ENCODE measurements around the gene GFER. TPM values are rescaled to one million over a fixed set of nuclear protein-coding genes. Genes with fewer than 3 reads are reported as not detected.

GFER gene
- total and polyA plus RNA-seq, 5 donors, result 19.6 to 31.7 (median 22.4) TPM

DNA sequence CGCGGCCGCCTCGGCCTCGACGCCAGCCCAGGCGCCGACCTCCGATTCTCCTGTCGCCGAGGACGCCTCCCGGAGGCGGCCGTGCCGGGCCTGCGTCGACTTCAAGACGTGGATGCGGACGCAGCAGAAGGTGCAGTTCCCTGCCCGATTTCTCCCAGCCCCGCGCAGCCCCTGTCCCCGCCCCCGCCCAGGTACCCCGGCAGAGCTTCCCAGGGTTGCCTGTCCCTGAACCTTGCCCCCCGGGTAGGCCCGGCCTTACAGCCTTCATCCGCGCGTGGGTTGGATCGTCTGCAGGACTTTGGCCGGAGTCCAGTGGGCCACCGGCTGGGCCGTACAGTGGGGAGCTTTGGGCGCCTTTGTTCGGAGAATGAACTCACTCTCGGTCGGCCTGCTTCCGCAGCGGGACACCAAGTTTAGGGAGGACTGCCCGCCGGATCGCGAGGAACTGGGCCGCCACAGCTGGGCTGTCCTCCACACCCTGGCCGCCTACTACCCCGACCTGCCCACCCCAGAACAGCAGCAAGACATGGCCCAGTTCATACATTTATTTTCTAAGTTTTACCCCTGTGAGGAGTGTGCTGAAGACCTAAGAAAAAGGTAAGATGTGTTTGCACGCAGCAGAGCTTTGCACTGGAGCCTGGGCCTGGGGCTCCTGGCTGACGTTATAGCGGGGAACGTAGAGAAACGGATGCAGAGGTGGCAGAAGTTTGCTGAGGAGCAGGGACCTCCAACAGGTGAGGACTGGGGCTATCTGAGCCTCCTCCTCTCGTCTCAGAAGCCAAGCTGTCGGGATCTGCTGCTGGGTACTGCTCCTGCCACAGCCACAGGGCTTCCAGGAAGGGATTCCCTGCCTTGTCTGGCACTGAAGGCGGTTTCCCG lies 593 bp downstream of the GFER start:
- Histone ChIP-seq H3K27me3 (ENCODE audit: control insufficient read depth, insufficient read depth) (no peaks in the 10 kb centered on the region), H3K27ac (ENCODE audit: low read length) (peak overlapping the region; percentile 4), H3K4me3 (ENCODE audit: low read length) (peak overlapping the region; percentile 76), H3K9me3 (ENCODE audit: control insufficient read depth, low read length) (no peaks in the 10 kb centered on the region), H3K4me1 (ENCODE audit: control insufficient read depth, insufficient read depth, low read length) (peaks cover 5% of the 10 kb centered on the region)
- ATAC-seq (peak in 1 of 2 donors; percentile 3), DNase-seq (no peak)
- WGBS, result 12% methylated on average over 58 of the region's 58 CpGs
- intact Hi-C loops (cut with DNase I), result no loop called here

DNA sequence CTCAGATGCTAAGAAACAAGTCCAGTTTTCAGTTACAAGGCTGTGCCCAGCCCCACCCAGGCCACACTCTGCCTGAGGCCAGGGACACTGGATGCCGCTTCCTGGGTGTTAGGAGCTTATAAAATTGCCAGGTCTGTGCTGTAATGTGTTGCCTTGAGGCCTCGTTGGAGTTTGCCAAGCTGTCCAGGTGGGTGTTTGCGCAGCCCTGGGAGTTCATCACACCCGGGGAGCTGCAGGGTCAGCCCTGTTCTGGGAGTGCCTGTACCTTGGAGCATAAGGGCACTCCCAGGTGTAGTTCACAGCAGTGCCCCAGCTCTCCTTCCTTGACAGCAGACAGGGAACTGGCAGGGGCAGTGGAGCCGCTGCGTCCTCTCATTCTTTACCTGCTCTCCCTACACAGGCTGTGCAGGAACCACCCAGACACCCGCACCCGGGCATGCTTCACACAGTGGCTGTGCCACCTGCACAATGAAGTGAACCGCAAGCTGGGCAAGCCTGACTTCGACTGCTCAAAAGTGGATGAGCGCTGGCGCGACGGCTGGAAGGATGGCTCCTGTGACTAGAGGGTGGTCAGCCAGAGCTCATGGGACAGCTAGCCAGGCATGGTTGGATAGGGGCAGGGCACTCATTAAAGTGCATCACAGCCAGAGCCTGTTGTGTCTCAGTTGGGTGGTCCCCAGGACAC lies 1.6 kb downstream of the GFER start:
- DNase-seq, result no peak
- no peak for ATAC-seq
- no peaks in the 10 kb centered on the region for H3K9me3 ChIP-seq (ENCODE audit: control insufficient read depth, low read length)
- H3K27ac ChIP-seq (ENCODE audit: low read length), result no peak overlapping the region
- WGBS, result 94% methylated on average over 14 of the region's 14 CpGs
- no peak overlapping the region for H3K4me3 ChIP-seq (ENCODE audit: low read length)
- H3K27me3 ChIP-seq (ENCODE audit: control insufficient read depth, insufficient read depth), result no peaks in the 10 kb centered on the region
- intact Hi-C loops (cut with DNase I), result no loop called here
- peaks cover 6% of the 10 kb centered on the region for H3K4me1 ChIP-seq (ENCODE audit: control insufficient read depth, insufficient read depth, low read length)

DNA sequence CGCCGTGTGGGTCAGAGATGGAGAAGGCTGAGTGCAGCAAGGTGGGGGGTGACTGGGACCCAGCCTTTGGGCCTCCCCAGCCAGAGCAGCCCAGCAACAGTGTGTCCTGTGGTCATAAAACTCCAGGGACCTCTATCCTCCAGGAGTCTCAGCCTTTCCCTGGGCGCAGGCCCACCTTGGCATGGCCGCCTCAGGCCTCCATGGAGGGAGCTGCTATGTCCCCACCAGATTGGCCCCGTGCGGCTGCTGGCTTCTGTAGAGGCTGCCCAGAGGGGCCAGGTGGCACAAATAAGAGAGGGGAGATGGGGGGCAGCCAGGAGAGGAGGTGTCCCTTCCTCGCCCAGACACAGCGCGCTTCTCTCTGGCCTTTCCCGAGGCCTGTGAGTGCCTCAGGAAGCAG lies 3.2 kb downstream of the GFER start:
- Histone ChIP-seq H3K9me3 (ENCODE audit: control insufficient read depth, low read length) (no peaks in the 10 kb centered on the region), H3K27me3 (ENCODE audit: control insufficient read depth, insufficient read depth) (no peaks in the 10 kb centered on the region), H3K27ac (ENCODE audit: low read length) (no peak overlapping the region), H3K4me1 (ENCODE audit: control insufficient read depth, insufficient read depth, low read length) (peaks cover 6% of the 10 kb centered on the region), H3K4me3 (ENCODE audit: low read length) (no peak overlapping the region)
- intact Hi-C loops (cut with DNase I), result no loop called here
- DNase-seq, result no peak
- 88% methylated on average over 10 of the region's 10 CpGs for WGBS
- ATAC-seq, result no peak

DNA sequence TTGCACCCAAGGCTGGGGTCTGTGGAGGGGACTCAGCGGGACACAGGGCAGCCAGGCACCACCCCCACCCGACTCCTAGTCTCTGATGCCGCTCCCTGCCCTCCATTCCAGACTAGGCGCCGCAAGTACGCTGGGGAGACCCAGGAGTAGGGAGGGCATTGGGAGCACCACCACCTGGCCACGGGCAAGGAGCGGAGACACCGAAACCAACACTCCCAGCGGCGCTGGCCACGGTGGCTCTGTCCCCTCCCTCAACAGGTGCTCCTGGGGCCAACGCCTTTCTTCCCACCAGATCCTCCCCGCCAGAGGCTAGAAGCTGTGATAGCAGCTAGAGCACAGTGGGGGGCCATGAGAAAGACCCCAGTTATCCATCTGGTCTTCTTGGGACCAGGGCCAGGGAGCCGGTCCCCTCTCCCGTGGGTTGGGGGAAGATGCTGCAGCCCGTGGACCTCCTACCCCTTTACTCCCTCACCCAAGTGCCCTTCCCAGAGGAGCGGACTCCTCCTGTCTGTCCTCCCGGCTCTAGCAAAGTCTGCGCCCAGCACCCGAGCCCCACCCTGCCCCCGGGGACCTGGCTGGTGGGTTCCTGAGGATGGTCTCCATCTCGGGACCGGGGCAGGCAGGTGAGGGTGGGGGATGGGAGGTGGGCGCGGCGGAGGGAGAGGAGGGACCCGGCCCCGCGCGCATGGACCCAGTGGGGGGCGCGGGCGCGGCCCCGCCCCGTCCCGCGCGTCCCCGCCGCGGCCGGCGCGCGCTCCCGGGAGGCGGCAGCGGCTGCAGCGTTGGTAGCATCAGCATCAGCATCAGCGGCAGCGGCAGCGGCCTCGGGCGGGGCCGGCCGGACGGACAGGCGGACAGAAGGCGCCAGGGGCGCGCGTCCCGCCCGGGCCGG lies 5.5 kb downstream of the GFER start, which contains the start of gene SYNGR3:
TSS of gene SYNGR3 (plus strand) at position 762 of the 892 bp plus-strand sequence. CDS start 133 bp downstream, outside the sequence.
- ATAC-seq (no peak), DNase-seq (no peak)
- Histone ChIP-seq H3K4me3 (ENCODE audit: low read length) (peak within 1 kb of the TSS; percentile 32), H3K27me3 (ENCODE audit: control insufficient read depth, insufficient read depth) (no peaks in the 10 kb centered on the region), H3K9me3 (ENCODE audit: control insufficient read depth, low read length) (no peaks in the 10 kb centered on the region), H3K4me1 (ENCODE audit: control insufficient read depth, insufficient read depth, low read length) (peaks cover 6% of the 10 kb centered on the region), H3K27ac (ENCODE audit: low read length) (no peak within 1 kb of the TSS)
- 4% methylated on average over 67 of the region's 67 CpGs for WGBS
- intact Hi-C loops (cut with DNase I), result no loop called here

GRCh38 chr16:1990101-1990350 lies 6.0 kb downstream of the GFER start:
- no peaks in the 10 kb centered on the region for H3K9me3 ChIP-seq (ENCODE audit: control insufficient read depth, low read length)
- WGBS, result under 1% methylated on average over 24 of the region's 25 CpGs
- DNase-seq (no peak), ATAC-seq (no peak)
- peak overlapping the region; percentile 32 for H3K4me3 ChIP-seq (ENCODE audit: low read length)
- peaks cover 4% of the 10 kb centered on the region for H3K4me1 ChIP-seq (ENCODE audit: control insufficient read depth, insufficient read depth, low read length)
- no peaks in the 10 kb centered on the region for H3K27me3 ChIP-seq (ENCODE audit: control insufficient read depth, insufficient read depth)
- H3K27ac ChIP-seq (ENCODE audit: low read length), result no peak overlapping the region
- intact Hi-C loops (cut with DNase I), result no loop called here

DNA sequence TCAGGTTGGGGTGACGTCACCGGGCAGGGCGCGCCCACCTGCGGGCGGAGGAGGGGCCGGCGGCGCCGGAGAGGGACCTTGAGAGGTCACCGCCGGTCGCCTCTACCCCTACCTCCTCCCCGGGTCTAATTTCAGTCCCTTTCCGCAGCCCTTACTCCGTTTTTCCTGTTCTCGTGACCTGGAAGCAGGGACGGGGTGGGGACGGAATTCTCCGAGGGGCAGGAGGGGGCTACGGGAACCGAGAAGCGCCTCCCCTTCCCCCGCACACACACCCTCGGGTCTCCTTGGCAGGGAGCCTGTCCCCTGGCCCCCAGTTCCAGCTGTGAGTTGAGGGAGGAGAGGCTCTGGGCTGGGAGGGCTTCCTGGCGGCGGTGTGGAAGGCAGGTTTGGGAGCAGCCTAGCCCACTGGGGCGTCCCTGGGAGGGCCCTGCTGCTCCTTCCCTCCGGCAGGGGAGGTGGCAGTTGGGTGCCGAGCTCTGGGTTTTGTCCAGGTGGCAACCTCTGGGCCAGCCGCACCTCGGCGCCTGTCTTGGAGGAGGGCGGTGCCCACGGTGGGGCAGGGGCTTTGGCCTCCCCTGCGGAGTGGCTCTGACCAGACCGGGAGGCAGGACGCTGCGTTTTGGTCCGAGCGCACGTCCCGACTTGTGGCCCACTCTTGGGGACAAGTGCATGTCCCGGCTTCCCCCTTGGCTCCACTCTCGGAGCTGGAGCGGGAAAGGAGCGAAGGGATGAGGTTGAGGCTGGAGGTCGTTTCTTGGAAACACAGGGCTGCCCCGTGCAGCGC lies 6.5 kb downstream of the GFER start:
- no peak for DNase-seq
- H3K4me1 ChIP-seq (ENCODE audit: control insufficient read depth, insufficient read depth, low read length), result peaks cover 1% of the 10 kb centered on the region
- no peak overlapping the region for H3K27ac ChIP-seq (ENCODE audit: low read length)
- H3K4me3 ChIP-seq (ENCODE audit: low read length), result peak overlapping the region; percentile 32
- intact Hi-C loops (cut with DNase I), result no loop called here
- WGBS, result 2% methylated on average over 50 of the region's 50 CpGs
- no peaks in the 10 kb centered on the region for H3K27me3 ChIP-seq (ENCODE audit: control insufficient read depth, insufficient read depth)
- no peaks in the 10 kb centered on the region for H3K9me3 ChIP-seq (ENCODE audit: control insufficient read depth, low read length)
- no peak for ATAC-seq

GRCh38 chr16:1991135-1991551 lies 7.2 kb downstream of the GFER start:
- Histone ChIP-seq H3K27me3 (ENCODE audit: control insufficient read depth, insufficient read depth) (no peaks in the 10 kb centered on the region), H3K4me3 (ENCODE audit: low read length) (no peak overlapping the region), H3K9me3 (ENCODE audit: control insufficient read depth, low read length) (no peaks in the 10 kb centered on the region), H3K4me1 (ENCODE audit: control insufficient read depth, insufficient read depth, low read length) (peaks cover 1% of the 10 kb centered on the region), H3K27ac (ENCODE audit: low read length) (no peak overlapping the region)
- 3% methylated on average over 18 of the region's 18 CpGs for WGBS
- DNase-seq (peak in 1 of 3 donors; percentile 64), ATAC-seq (peak in 1 of 2 donors; percentile 1)
- intact Hi-C loops (cut with DNase I), result no loop called here

DNA sequence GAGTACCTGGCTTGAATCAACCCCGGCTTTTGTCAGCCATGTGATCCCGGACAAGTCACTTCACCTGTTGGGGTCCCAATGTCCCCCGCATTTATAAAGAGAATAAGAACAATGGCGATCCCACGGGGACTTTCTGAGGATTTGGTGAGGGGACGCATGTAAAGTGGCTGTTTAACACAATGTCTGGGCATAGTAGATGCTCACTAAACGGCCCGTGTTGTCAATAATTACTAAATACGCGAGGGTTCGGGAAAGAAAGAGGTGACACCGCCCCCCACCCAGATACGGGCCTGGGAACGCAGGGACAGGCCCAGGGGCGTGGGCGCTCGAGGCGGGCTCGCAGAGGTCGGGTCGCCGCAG lies 7.6 kb downstream of the GFER start:
- Histone ChIP-seq H3K27ac (ENCODE audit: low read length) (no peak overlapping the region), H3K27me3 (ENCODE audit: control insufficient read depth, insufficient read depth) (no peaks in the 10 kb centered on the region), H3K9me3 (ENCODE audit: control insufficient read depth, low read length) (no peaks in the 10 kb centered on the region), H3K4me3 (ENCODE audit: low read length) (peak overlapping the region; percentile 15), H3K4me1 (ENCODE audit: control insufficient read depth, insufficient read depth, low read length) (peaks cover 1% of the 10 kb centered on the region)
- ATAC-seq, result peak in 1 of 2 donors; percentile 8
- intact Hi-C loops (cut with DNase I), result no loop called here
- DNase-seq, result no peak
- WGBS, result 10% methylated on average over 22 of the region's 22 CpGs

GRCh38 chr16:1991948-1992703 lies 8.1 kb downstream of the GFER start:
- 3% methylated on average over 93 of the region's 96 CpGs for WGBS
- no peaks in the 10 kb centered on the region for H3K27me3 ChIP-seq (ENCODE audit: control insufficient read depth, insufficient read depth)

More at GRCh38 chr16:1991948-1992703, 8.1 kb downstream of the GFER start:
- peak overlapping the region; percentile 15 for H3K4me3 ChIP-seq (ENCODE audit: low read length)
- DNase-seq (peak; percentile 97 to 99 (median 98)), ATAC-seq (peak; percentile 87 to 90)
- H3K9me3 ChIP-seq (ENCODE audit: control insufficient read depth, low read length), result no peaks in the 10 kb centered on the region
- intact Hi-C loops (cut with DNase I), result no loop called here
- peaks cover 1% of the 10 kb centered on the region for H3K4me1 ChIP-seq (ENCODE audit: control insufficient read depth, insufficient read depth, low read length)
- no peak overlapping the region for H3K27ac ChIP-seq (ENCODE audit: low read length)

All from right cardiac atrium (tissue), 5 donors.